Endothelial cell of hepatic sinusoid (primary cell): Measurements from ENCODE around the gene CCDC97.

ENCODE experiments used
- in situ Hi-C: cut with HindIII; loops from 2 replicates; pipeline ENCODE4 v1.10.0; 2017; ENCODE audit warnings: low sequenced_read_pairs

CCDC97 gene

DNA sequence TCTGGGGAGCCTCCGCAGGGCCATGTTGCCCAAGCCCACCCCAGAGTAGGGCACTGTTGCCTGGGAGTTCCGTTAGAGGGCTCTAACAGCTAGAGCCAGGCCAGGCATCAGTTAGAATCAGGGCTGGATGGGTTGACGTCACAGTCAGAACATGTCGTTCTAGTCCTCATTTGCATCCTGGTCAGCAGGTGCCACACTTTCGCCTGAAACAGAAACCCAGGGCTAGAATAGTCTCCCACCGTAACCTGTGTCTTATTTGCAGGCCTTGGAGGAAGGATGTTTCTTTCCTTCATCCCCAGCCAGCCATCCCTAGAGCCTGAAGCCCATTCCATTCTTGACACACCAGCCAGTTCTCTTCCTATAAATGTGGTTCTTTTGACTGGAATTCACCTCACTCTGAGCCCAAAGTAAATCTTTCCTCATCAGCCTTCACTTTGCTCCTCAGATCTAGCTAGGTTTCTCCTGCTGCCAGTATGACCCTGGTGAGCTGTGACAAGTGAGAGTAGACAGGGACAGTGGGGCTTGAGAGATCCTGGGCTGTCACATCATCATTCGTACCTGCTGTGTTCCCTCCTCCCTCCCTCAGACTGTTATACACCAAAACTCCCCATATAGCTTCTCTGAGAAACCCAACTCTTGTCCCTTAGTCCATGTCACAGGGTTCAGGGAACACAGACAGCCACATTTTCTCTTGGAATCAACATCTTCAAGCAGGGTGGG is 12.2 kb upstream of the CCDC97 start:
- in situ Hi-C loops = no loop called here

DNA sequence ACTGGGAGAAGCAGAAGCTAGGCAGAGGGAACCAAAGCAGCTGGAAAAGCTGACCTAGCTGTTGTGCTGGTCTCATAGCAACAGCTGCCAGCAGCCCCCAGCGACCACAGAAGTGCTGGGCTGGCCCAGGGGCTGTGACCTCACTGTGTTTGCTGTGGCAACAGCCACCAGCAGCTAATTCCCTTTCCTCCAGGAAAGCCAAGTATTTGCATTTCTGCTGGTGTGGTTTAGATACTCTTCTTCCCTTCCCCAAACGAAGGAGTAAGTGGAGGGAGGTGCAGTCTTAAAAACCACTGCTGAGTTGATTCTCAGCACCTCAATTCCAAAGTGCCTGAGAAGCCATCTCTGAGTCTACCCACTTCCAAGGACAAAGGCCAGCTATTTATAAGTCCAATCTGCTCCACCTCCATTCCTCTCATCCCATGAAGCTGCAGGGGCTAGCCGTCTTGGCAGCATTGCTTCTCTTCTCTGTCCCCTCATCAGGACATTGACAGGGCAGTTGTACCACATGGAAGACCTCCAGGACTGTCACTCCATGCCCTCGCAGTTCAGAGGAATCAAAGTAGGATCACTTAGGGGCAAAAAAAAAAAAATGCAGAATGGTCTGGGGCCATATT is 11.5 kb upstream of the CCDC97 start:
- in situ Hi-C loops = no loop called here

DNA sequence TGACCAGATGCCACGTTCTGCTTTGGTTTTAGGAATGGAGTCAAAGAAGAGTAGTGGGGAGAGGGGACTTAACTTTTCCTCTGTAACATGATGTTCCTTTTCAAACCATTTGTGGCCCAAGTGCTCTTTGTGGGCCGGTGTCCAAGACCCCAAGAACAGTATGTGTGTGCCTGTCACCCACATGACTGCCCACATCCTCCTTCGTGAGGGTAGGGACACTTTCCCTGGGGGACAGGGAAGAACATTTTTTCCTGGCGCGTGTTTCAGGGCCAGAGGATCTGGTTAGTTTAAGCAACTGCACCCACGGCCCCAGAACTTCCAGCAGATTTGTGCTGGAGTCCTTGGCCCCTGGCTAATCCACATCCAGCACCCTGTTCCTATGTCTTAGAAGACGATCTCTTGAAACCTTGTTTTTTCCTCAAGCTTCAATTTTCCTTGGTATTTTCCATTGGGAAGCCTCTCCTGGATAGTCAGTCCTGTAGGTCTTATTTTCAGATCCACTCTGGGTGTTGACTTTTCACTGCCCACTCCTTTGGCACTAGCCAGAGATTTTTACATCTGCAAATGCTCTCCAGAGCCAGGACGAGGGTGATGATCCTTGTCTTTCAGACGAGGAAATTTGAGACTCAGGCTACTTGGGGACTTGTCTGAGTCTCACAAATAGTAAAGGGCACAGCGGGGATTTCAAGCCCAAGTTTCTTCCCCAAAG is 10.8 kb upstream of the CCDC97 start:
- in situ Hi-C loops = no loop called here

DNA sequence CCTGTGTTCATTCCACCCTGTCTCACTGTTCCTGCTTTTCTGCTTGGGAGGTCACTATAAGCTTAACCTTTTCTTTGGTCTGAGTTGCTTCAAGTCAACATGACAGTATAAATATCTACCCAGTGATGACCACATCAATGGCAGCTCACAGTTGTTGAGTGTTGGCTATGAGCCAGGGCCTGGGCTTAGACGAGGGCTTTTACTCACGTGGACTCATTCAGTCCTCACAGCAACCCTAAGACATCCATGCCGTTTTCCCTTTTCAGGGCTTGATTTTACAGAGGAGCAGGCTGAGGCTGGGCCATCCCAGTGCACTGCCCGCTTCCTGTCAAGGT is 10.2 kb upstream of the CCDC97 start:
- in situ Hi-C loops = no loop called here

DNA sequence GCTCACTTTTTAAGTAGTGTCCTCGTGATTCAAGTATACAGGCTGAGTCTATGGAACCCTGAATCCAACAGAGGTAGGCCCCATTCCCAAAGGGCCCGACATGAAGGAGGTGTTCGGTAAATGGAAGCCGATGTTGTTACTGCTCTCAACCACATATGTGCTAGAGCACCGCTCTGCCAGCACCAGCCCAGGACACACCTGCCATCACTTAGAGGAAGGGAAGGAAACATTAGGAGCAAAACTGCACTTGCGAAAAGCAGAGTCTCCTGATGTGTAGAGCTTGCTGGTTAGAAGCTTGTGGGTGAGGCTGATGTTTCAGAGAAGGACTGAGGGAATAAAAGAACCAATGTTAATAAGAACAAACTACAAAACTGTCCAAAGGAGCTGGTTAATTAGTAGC is 9.4 kb upstream of the CCDC97 start:
- in situ Hi-C loops = no loop called here

DNA sequence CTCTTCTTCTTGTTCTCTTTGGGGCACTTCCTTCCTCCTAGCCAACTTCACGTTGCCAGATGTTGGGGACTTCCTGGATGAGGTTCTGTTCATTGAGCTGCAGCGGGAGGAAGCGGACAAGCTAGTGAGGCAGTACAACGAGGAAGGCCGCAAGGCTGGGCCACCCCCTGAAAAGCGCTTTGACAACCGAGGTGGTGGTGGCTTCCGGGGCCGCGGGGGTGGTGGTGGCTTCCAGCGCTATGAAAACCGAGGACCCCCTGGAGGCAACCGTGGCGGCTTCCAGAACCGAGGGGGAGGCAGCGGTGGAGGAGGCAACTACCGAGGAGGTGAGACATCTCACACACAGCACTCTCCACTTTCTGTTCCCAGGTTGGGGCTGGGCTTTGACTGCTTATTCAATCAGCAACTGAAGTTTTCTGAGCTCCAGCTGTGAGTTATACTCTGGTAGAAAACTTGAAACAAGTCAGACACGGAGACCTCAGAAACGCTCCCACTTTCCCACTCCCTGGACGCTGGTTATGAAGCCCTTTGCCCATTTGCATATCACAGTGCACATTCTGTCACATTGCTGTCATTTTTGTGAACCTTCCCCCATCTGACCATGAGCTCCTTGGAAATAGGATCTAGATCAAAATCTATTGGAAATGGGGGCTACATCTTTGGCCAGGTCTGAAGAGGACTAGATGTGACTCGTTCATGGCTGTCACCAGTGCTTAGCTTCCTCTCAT is 7.2 kb upstream of the CCDC97 start:
- in situ Hi-C loops = no loop called here

DNA sequence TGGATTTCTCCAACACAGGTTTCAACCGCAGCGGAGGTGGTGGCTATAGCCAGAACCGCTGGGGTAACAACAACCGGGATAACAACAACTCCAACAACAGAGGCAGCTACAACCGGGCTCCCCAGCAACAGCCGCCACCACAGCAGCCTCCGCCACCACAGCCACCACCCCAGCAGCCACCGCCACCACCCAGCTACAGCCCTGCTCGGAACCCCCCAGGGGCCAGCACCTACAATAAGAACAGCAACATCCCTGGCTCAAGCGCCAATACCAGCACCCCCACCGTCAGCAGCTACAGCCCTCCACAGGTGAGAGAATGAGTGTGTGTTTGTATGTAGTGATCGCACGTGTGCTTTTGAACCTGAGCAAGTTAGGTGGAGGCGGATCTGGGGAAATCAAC is 6.0 kb upstream of the CCDC97 start:
- in situ Hi-C loops = no loop called here

DNA sequence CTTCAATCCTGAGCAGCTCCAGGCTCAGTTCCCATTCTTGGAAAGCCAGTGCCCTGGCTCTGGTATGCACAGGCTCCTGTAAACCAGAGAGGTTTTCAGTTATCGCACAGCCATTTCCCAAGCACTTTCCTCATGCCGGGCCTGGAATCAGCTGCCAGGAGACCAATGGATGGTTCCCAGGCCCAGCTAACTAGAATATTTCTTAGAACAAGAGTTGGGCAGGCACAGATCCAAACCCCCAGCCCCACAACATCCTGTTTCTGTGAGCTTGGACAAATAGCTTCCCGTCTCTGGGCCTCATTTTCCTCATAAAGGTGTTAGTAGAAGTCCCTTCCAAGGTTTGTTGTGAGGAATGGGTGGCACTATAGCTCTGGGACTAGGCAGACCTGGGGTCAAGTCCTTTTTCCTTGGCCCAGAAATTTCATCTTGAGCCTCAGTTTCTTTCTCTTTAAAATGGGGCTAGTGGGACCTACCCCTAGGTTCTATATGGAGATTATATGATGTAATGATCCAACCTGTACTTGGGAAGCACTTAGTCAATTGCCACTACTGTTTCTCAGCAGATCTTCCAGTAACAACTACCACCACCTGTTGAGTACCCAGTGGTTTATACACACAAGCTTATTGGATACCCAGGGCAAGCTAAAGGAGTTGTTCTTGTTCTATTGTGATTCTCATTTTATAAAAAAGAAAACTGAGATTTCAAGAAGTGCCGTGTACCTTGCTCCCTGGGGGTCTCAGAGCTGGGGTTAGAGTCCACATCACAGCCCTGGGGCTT is 5.1 kb upstream of the CCDC97 start:
- in situ Hi-C loops = loop anchor here (5.0 kb wide), 2 partner anchors 33 to 52 kb away; no protein-coding TSS in a partner anchor

DNA sequence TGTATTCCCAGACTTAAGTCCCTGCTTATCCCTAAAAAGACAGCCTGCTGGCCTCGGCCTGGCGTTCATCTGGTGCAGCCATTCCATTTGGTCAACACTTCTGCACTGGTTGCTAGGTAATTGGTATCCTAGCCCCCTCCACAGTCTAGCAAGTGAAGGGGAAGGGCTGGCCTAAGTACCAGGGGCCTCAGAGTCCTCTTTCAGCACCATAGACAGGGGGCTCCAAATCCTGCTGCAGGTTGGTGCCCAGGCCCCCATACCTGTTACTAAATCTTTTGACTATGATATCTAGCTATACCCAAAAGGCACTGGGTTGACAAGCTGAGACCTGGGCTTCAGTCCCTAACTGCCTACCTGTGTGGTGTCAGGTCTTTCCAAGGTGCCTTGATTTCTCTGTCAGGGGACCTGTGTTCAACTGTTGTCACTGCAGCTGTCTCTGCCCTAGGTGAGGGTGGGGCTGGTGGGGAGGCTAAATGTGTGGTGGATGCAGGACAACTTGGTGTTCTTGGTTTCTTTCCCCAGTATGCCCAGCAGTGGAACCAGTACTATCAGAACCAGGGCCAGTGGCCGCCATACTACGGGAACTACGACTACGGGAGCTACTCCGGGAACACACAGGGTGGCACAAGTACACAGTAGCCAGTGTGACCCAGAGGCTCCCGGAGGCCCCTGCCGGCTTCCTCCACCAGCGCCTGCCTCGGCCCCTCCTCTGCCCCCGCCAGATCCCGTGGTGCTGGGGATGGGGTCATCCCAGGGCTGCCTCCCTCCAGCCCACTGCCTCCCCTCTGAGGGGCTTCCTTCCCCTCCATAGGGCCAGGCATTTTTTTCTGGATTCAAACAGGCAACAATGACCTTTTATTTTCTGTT is 3.8 kb upstream of the CCDC97 start:
- in situ Hi-C loops = loop anchor here (5.0 kb wide), 2 partner anchors 34 to 51 kb away; no protein-coding TSS in a partner anchor

DNA sequence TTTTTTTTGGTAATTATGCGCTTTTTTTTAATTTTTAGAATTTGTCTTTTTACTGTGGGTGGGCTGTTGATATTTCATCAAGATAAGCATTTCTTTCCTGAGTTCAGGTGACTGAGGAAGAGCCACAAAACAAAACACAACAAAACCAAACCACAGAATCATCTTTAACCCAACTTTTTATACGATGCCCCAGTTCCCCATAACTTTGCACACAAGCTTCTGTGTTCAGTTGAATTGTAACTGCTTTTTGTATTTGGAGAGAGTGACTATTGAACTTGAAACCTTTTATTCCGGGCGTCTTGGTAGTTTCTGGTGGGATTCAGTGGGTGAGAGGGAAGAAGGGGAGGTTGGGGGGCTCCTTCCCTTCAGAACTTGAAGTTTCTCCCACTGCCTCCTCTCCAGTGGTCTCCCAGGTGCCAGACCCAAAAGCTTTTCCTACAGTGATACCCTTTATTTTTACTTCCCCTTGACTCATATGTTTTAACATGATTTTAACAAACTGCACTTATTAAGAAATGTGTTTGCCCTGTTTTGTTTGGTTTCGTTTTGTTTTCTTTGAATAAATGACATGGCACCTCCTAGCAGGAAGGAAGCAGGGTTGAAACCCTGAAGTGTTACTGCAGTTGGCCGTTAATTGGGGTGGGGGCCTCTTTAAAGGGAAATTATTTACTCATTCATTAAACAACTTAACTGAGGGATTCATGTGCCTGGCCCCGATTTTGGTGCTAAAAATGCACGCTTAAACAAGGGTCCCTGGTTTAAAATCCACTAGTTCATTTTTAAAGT is 2.7 kb upstream of the CCDC97 start:
- in situ Hi-C loops = loop anchor here (5.0 kb wide), 2 partner anchors 35 to 50 kb away; no protein-coding TSS in a partner anchor

DNA sequence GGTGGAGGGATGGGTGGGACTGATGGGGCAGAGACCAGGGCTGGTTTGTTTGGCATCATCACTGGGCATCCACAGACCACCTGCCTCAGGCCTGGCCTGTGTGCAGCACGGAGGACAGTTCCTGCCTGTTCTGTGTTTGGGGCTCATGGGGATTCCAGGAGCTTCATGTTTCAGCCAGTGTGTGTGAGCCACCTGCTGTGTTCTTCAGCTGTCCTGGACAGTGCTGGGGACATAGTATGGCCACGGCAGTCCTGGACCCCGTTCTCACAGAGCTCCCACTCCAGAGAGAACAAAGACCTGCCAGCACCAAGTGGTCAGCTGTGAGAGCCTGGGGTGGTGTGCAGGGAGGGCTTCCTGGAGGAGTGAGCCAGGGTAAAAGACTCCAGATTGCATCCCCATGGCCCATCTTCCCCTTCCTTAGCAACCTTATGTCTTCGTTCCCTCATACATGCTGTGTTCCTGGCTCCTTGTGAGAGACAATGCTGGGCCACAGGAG is 2.0 kb upstream of the CCDC97 start:
- in situ Hi-C loops = loop anchor here (5.0 kb wide), 2 partner anchors 36 to 49 kb away; no protein-coding TSS in a partner anchor

DNA sequence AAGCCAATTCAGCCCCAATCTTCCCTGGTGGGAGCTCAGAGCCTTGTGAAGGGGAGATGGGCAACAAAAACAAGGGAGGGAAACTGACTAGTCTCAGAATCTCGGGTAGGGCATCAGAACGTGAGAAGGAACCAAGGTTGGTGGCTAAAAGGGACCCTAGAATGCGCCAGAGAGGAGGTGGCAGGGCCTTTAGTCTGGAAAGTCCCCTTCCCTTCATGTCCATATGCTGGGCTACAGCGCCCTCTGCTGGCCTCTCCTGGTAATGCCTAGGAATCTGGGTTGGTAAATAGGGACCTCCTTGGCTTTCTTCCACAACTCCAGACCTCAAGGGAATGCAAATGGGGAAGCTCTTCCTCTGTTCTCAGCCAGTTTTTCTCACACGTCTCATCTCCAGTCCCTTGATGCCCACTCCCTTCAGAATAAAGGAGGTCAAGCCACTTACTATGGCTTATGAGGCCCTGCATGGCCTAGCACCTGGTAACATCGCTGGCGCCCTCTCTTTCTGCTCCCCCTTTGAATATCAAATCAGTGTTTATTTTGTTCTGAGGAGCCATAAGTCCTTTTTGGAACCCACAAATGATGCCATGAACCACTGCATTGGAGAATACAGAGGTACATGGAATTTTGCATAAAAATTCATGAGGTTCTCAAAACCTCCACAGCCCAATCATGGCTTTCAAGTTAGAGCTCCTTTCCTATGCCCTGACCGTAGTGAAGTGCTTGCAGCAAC is 1.4 kb upstream of the CCDC97 start:
- in situ Hi-C loops = loop anchor here (5.0 kb wide), 2 partner anchors 36 to 49 kb away; no protein-coding TSS in a partner anchor

DNA sequence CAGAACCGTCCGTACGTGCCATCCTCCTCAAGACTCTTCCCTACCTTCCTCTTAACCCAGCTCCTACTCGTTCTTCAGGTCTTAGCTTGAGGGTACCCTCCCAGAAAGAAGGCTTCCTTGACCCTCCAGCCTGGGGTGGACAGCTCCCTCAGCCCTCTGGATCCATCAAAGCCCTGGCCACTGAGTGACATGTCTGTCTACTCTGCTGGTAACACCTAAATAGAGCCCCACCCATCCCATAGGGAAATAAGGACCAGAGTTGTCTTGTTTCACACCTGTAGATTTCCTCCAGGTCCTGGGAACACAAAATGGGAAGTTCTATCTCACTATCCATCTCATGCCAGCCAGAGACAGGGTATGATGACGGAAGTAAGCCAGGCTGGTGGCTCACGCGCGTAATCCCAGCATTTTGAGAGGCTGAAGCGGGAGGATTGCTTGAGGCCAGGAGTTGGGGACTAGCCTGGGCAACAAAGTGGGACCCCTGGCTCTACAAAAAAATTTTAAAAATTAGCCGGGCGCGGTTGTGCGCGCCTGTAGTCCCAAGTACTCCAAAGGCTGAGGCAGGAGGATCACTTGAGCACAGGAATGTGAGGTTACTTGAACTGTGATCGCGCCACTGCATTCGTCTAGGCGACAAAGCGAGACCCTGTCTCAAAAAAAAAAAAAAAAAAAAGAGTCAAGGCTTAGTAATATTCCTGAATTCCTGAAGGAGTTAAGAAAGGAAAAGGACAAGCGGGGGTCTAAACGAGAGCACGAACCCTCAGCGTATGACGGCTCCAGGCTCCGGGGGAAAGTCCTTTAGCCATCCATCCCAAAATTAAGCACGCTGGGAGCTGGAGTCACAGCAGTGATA is 566 bp upstream of the CCDC97 start:
- in situ Hi-C loops = loop anchor here (5.0 kb wide), 2 partner anchors 37 to 48 kb away; no protein-coding TSS in a partner anchor

DNA sequence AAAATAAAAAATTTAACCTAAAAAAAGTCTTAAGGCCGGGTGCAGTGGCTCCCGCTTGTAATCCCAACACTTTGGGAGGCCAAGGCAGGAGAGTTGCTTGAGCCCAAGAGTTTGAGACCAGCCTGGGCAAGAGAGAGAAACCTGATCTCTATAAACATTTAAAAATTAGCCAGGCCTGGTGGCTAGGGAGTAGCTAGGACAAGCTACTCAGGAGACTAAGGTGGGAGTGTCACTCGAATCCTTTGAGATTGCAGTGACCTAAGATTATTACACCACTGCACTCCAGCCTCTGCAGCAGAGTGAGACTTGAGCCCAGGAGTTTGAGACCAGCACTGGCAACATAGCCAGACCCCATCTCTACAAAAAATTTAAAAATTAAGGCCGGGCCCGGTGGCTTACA is 1.1 kb downstream of the CCDC97 start:
- in situ Hi-C loops = no loop called here

DNA sequence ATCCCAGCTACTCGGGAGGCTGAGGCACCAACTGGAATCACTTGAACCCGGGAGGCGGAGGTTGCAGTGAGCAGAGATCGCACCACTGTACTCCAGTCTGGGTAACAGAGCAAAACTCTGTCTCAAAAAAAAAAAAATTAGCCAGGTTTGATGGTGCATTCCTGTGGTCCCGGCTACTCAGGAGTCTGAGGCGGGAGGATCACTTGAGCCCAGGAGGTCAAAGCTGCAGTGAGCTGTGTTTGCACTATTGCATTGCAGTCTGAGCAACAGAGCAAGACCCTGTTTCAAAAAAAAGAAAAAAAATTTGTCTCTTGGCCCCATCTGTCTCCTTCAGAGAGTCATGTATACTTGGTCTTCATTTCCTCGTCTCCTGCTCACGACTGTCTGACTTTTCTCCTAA is 1.6 kb downstream of the CCDC97 start:
- in situ Hi-C loops = no loop called here

DNA sequence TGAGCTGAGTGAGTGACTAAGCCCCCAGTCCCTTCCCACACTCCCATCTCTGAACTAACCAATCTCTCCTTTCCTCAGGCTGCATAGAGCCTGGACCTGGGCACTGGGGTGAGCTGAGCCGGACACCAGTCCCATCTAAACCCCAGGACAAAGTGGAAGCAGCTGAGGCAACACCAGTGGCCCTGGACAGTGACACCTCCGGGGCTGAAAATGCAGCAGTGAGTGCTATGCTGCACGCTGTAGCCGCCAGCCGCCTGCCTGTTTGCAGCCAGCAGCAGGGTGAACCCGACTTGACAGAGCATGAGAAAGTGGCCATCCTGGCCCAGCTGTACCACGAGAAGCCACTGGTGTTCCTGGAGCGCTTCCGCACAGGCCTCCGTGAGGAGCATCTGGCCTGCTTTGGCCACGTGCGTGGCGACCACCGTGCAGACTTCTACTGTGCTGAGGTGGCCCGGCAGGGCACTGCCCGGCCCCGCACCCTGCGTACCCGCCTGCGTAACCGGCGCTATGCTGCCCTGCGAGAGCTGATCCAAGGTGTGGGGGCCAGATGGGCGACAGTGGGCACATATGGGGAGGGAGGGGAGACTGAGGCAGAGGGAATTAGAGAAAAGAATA is 6.4 kb downstream of the CCDC97 start:
- in situ Hi-C loops = no loop called here
